ENCODE measurements around the gene CDK14.

DNA sequence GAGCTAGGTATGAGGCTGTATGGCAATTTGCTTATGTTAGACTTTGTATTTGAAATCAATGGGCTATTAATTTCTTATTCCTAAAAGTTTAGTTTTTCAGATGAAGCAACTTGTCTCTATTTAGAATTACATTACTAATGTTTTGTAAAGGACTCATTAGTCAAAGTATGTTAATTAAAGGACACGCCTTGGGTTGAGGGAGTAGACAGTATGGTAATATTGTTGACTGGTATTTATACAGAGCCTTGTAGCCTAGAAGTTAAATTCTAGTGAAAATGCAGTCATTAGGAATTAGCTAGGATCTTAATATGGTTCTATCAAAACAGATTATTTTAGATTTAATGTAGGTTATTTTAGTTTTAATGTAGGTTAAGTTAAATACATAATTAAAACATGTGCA is 6.2 kb downstream of the CDK14 start:
- TF ChIP-seq POLR2A (IDR thresholded peaks at IDR 0.05): no peak
- TF ChIP-seq, protein P1, sequence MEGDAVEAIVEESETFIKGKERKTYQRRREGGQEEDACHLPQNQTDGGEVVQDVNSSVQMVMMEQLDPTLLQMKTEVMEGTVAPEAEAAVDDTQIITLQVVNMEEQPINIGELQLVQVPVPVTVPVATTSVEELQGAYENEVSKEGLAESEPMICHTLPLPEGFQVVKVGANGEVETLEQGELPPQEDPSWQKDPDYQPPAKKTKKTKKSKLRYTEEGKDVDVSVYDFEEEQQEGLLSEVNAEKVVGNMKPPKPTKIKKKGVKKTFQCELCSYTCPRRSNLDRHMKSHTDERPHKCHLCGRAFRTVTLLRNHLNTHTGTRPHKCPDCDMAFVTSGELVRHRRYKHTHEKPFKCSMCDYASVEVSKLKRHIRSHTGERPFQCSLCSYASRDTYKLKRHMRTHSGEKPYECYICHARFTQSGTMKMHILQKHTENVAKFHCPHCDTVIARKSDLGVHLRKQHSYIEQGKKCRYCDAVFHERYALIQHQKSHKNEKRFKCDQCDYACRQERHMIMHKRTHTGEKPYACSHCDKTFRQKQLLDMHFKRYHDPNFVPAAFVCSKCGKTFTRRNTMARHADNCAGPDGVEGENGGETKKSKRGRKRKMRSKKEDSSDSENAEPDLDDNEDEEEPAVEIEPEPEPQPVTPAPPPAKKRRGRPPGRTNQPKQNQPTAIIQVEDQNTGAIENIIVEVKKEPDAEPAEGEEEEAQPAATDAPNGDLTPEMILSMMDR (IDR thresholded peaks at IDR 0.05): no peak
